Measurements from ENCODE around the gene SRGAP1. TPM values are rescaled to one million over a fixed set of nuclear protein-coding genes. Genes with fewer than 3 reads are reported as not detected.

SRGAP1 gene
- total and polyA plus RNA-seq, 4 donors, result 13.9 to 17.3 (median 15.2) TPM

DNA sequence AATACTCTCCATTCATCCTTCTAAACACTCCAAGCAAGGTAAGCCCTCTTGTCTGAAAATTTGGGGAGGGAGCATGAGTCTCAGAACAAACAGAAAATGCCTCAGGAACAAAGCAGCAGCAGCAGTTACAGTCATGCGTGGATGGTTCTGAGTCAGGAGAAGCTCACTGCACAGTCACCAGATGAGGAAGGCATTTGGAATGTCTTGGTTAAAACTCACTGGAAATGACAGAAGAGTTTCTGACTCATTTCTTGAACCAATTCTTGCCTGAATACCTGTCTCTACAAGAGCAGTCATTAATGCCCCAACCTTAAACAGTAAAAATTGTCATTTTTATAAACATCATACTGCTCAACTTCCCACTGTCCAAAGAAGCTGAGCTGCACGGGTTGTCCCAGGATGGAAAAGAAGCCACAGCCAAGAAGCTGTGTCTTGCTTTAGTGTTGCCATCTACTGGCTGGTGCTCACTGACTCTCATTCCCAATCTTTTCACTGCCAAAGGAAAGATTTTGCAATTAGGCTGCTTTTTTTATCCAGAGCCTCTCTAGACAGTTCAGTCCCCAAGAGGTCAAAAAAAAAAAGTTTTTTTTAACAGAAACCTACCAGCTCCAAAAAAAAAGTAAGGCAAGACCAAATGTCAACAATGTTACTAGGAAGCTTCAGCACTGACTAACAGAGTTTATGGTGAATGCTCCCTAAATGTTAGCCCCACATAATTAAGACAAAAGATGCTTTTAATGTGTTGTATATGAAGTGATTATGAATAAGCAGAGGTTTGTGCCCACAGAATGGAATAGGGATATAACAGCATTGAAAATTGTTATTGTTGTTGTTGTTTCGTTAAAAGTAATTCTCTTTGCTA is 337.2 kb downstream of the SRGAP1 start:
- H3K27ac ChIP-seq (ENCODE audit: low read depth, low read length), result no peak overlapping the region
- peak; percentile 26 to 86 (median 40) for DNase-seq (ENCODE audit: low read depth in 4 of 6, low spot score in 6 of 6)
- WGBS (ENCODE audit: insufficient coverage), result 47% methylated on average over 3 of the region's 3 CpGs

DNA sequence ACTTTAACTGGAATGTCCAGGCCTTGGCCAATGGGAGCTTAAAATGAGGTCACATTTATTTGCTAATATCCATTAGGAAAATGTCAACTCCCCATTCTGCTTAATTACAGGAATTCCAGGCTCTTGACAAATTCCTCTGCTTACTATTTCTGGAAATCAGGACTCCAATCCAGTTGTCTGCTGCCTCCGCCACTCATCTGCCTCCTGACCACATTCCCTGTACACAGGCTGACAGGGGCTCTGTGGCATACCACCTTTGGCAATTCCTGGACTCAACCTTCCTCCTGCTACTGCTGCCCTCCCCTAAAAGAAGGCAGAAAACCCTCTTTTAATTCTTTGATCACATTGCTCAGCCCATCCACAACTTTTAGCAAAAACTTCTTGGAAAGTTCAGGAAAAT is 339.7 kb downstream of the SRGAP1 start:
- Histone ChIP-seq H3K27me3 (ENCODE audit: control insufficient read depth, insufficient read depth, low read length) (no peaks in the 10 kb centered on the region), H3K4me1 (ENCODE audit: control insufficient read depth, insufficient read depth, low read length) (no peaks in the 10 kb centered on the region), H3K36me3 (ENCODE audit: control insufficient read depth, insufficient read depth, low read length) (no peaks in the 10 kb centered on the region), H3K27ac (ENCODE audit: low read depth, low read length) (no peak overlapping the region), H3K4me3 (ENCODE audit: low read depth, low read length) (no peak overlapping the region), H3K9me3 (ENCODE audit: control insufficient read depth, insufficient read depth, low read length) (no peaks in the 10 kb centered on the region)
- 100% methylated on average over 1 of the region's 1 CpG for WGBS (ENCODE audit: insufficient coverage)
- no peak for DNase-seq (ENCODE audit: low read depth in 4 of 6, low spot score in 6 of 6)

More for the DNA sequence above, 337.2 kb downstream of the SRGAP1 start:
- no peaks in the 10 kb centered on the region for H3K9me3 ChIP-seq (ENCODE audit: control insufficient read depth, insufficient read depth, low read length)
- H3K4me3 ChIP-seq (ENCODE audit: low read depth, low read length), result no peak overlapping the region
- no peaks in the 10 kb centered on the region for H3K4me1 ChIP-seq (ENCODE audit: control insufficient read depth, insufficient read depth, low read length)
- H3K36me3 ChIP-seq (ENCODE audit: control insufficient read depth, insufficient read depth, low read length), result no peaks in the 10 kb centered on the region
- no peaks in the 10 kb centered on the region for H3K27me3 ChIP-seq (ENCODE audit: control insufficient read depth, insufficient read depth, low read length)

DNA sequence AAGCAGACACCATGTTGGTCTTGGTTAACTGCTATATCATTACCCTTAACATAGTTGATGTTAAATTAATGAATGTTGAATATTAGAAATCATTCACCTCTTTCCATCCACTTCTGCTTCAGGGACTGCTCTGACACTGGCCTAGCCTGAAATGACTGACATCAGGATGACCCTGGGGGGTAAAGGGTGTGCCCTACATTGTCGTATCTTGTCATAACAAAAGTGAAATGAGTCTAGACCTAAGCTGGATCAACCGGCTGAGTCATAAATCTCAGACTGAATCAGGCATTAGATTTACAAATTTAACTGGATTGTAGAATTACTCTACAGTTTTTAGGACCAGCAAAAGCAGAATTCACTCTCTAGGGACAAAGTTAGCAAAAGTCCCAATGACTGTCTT is 342.3 kb downstream of the SRGAP1 start:
- H3K27ac ChIP-seq (ENCODE audit: low read depth, low read length), result no peak overlapping the region
- 60% methylated on average over 1 of the region's 2 CpGs for WGBS (ENCODE audit: insufficient coverage)
- H3K9me3 ChIP-seq (ENCODE audit: control insufficient read depth, insufficient read depth, low read length), result no peaks in the 10 kb centered on the region
- DNase-seq (ENCODE audit: low read depth in 4 of 6, low spot score in 6 of 6), result no peak
- no peak overlapping the region for H3K4me3 ChIP-seq (ENCODE audit: low read depth, low read length)
- H3K4me1 ChIP-seq (ENCODE audit: control insufficient read depth, insufficient read depth, low read length), result no peaks in the 10 kb centered on the region
- H3K27me3 ChIP-seq (ENCODE audit: control insufficient read depth, insufficient read depth, low read length), result no peaks in the 10 kb centered on the region
- no peaks in the 10 kb centered on the region for H3K36me3 ChIP-seq (ENCODE audit: control insufficient read depth, insufficient read depth, low read length)

DNA sequence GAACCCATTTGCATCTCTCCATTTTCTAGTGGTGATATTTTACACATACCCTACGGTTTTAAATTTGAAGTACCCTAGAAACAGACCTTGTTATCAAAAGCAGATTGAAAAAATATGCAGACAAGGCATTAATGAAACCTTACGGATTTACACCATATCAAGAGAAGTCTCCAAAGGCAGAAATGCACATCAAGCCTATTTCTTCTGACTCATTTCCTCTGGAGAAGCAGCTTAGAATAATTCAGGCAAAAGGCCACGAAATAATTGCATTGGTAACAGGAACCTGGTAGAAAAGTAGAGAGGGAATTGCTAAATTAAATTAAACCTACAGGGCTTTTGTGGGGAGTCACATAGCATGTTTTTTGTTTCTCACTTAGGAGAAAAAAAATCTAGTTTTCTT is 342.9 kb downstream of the SRGAP1 start:
- H3K36me3 ChIP-seq (ENCODE audit: control insufficient read depth, insufficient read depth, low read length), result no peaks in the 10 kb centered on the region
- no CpG with 5 or more reads among the region's 3 CpGs for WGBS (ENCODE audit: insufficient coverage)

DNA sequence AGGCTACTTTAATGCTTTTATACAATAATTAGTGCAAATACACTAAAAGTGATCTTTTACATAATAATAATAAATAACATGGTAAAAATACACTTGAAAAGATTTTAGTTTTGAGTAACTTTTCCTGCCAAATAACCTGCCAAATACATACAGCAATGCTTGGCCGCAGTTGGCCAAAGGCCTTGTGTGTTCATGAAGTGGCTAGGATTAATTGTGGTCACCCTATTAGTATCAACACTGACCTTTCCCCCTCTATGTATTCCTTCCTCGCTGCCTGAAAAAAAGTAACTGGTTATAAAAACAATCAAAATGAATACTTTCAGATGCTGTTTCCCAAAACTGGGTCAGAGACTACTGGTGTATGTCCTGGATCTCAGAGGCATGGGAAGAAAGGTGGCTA is 343.3 kb downstream of the SRGAP1 start:
- no peak overlapping the region for H3K27ac ChIP-seq (ENCODE audit: low read depth, low read length)
- H3K4me1 ChIP-seq (ENCODE audit: control insufficient read depth, insufficient read depth, low read length), result no peaks in the 10 kb centered on the region
- no peak for DNase-seq (ENCODE audit: low read depth in 4 of 6, low spot score in 6 of 6)
- H3K9me3 ChIP-seq (ENCODE audit: control insufficient read depth, insufficient read depth, low read length), result no peaks in the 10 kb centered on the region
- H3K27me3 ChIP-seq (ENCODE audit: control insufficient read depth, insufficient read depth, low read length), result no peaks in the 10 kb centered on the region
- no CpG with 5 or more reads among the region's 2 CpGs for WGBS (ENCODE audit: insufficient coverage)
- H3K4me3 ChIP-seq (ENCODE audit: low read depth, low read length), result no peak overlapping the region
- H3K36me3 ChIP-seq (ENCODE audit: control insufficient read depth, insufficient read depth, low read length), result no peaks in the 10 kb centered on the region

More for the DNA sequence above, 342.9 kb downstream of the SRGAP1 start:
- Histone ChIP-seq H3K4me3 (ENCODE audit: low read depth, low read length) (no peak overlapping the region), H3K4me1 (ENCODE audit: control insufficient read depth, insufficient read depth, low read length) (no peaks in the 10 kb centered on the region), H3K27me3 (ENCODE audit: control insufficient read depth, insufficient read depth, low read length) (no peaks in the 10 kb centered on the region), H3K9me3 (ENCODE audit: control insufficient read depth, insufficient read depth, low read length) (no peaks in the 10 kb centered on the region), H3K27ac (ENCODE audit: low read depth, low read length) (no peak overlapping the region)
- DNase-seq (ENCODE audit: low read depth in 4 of 6, low spot score in 6 of 6), result no peak

DNA sequence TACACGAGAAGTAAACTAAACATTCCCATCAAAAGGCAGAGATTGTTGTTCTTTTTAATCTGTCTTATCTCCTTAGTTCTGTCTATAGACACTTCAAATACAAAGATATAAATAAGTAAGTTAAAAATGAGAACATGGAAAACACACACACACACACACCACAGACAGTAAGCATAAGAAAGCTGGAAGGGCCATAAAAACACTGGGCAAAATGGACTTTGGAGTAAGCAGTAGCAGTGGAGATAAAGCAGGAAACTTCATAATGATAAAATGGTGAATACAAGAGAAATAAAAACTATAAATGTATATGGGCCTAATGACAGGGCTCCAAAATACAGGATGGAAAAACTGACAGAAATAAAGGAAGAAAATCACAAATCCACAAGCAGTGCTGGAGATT is 345.0 kb downstream of the SRGAP1 start:
- Histone ChIP-seq H3K4me3 (ENCODE audit: low read depth, low read length) (no peak overlapping the region), H3K27ac (ENCODE audit: low read depth, low read length) (no peak overlapping the region), H3K36me3 (ENCODE audit: control insufficient read depth, insufficient read depth, low read length) (peaks cover 4% of the 10 kb centered on the region), H3K27me3 (ENCODE audit: control insufficient read depth, insufficient read depth, low read length) (no peaks in the 10 kb centered on the region), H3K9me3 (ENCODE audit: control insufficient read depth, insufficient read depth, low read length) (no peaks in the 10 kb centered on the region), H3K4me1 (ENCODE audit: control insufficient read depth, insufficient read depth, low read length) (no peaks in the 10 kb centered on the region)
- no peak for DNase-seq (ENCODE audit: low read depth in 4 of 6, low spot score in 6 of 6)
- WGBS (ENCODE audit: insufficient coverage), result no CpG with 5 or more reads among the region's 1 CpG

DNA sequence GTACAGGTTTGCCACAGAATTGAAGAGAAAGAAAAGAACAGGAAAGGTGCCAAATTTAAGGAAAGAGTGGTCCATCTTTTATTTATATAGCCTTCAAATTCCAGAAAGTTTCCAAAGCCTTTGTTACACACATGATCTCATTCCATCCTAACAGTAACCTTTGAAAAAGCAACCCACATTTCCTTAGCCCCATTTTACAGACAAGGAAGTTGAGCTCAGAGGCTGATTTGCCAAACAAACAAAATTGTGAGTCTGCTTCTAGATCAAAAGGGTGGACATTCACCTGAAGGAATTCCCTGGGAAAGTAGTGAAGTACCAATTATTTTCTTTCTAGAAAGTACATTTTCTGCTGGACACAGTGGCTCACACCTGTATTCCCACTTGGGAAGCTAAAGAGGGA is 345.6 kb downstream of the SRGAP1 start:
- H3K27me3 ChIP-seq (ENCODE audit: control insufficient read depth, insufficient read depth, low read length), result no peaks in the 10 kb centered on the region
- H3K4me3 ChIP-seq (ENCODE audit: low read depth, low read length), result no peak overlapping the region
- peaks cover 4% of the 10 kb centered on the region for H3K36me3 ChIP-seq (ENCODE audit: control insufficient read depth, insufficient read depth, low read length)
- H3K27ac ChIP-seq (ENCODE audit: low read depth, low read length), result no peak overlapping the region
- H3K9me3 ChIP-seq (ENCODE audit: control insufficient read depth, insufficient read depth, low read length), result no peaks in the 10 kb centered on the region
- H3K4me1 ChIP-seq (ENCODE audit: control insufficient read depth, insufficient read depth, low read length), result no peaks in the 10 kb centered on the region
- DNase-seq (ENCODE audit: low read depth in 4 of 6, low spot score in 6 of 6), result no peak

DNA sequence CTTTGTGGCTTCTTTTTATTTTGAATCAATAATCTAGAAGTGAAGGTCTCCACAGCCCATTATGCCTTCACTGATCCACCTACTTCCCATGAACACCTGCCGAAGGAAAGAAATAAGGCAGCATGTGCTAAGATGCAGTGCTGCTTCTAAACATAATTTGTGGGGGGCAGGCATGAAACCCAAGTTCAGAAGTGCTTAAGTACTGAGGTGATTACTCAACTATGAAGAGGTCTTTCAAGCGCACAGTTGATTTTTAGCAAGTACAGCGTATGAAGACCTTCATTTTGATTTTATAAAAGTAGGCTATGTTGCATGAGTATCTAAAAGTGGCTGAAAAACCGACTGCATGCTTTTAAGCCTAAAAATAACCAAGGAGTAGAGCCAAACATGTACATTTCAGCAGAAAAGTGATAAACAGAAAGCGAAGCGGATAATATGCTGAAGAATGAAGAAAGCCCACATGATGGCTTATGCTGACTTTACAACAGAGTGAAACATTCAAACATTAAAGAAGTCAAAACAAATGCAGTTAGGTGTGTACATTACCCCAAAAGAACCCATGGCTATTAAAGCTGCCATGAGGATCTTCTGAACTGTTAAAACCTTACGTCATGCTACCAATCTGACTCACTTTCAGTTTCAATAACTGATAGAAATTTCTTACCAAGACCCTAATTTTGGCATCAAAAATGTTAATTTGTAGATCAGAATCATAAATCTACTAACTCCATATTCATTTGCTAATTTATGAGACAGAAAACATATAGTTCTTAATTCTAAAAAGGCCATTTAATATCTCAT is 348.3 kb downstream of the SRGAP1 start:
- peak in 1 of 6 donors; percentile 43 for DNase-seq (ENCODE audit: low read depth in 4 of 6, low spot score in 6 of 6)
- no peaks in the 10 kb centered on the region for H3K4me1 ChIP-seq (ENCODE audit: control insufficient read depth, insufficient read depth, low read length)
- WGBS (ENCODE audit: insufficient coverage), result 100% methylated on average over 2 of the region's 7 CpGs
- H3K4me3 ChIP-seq (ENCODE audit: low read depth, low read length), result no peak overlapping the region
- no peaks in the 10 kb centered on the region for H3K27me3 ChIP-seq (ENCODE audit: control insufficient read depth, insufficient read depth, low read length)
- H3K9me3 ChIP-seq (ENCODE audit: control insufficient read depth, insufficient read depth, low read length), result no peaks in the 10 kb centered on the region
- H3K36me3 ChIP-seq (ENCODE audit: control insufficient read depth, insufficient read depth, low read length), result peaks cover 4% of the 10 kb centered on the region
- no peak overlapping the region for H3K27ac ChIP-seq (ENCODE audit: low read depth, low read length)

DNA sequence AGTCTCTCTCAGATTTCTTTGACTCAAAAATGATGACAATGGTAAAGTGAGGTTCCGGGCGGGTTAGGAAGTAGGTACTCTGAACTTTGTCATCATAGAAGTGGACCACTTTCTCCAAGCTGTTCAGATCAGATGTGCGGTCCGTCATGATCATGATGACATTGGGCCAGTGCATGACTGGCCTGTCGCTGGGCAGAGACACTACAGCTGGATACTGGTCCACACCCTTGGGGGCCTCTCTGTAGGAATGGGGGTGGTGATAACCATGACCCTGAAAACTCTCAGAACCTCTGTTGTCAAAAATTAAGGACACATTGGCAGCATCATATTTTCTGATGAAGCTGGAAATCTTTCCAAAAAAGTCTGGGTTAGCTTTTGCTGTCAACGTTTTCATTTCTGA is 349.4 kb downstream of the SRGAP1 start:
- H3K9me3 ChIP-seq (ENCODE audit: control insufficient read depth, insufficient read depth, low read length), result no peaks in the 10 kb centered on the region
- WGBS (ENCODE audit: insufficient coverage), result 97% methylated on average over 6 of the region's 6 CpGs
- H3K27me3 ChIP-seq (ENCODE audit: control insufficient read depth, insufficient read depth, low read length), result no peaks in the 10 kb centered on the region
- no peak overlapping the region for H3K4me3 ChIP-seq (ENCODE audit: low read depth, low read length)
- H3K36me3 ChIP-seq (ENCODE audit: control insufficient read depth, insufficient read depth, low read length), result peaks cover 4% of the 10 kb centered on the region
- H3K27ac ChIP-seq (ENCODE audit: low read depth, low read length), result no peak overlapping the region
- no peaks in the 10 kb centered on the region for H3K4me1 ChIP-seq (ENCODE audit: control insufficient read depth, insufficient read depth, low read length)
- no peak for DNase-seq (ENCODE audit: low read depth in 4 of 6, low spot score in 6 of 6)

All from spinal cord (tissue), 10 donors.